Stimulated activated naive B cell treated with anti-CD40 and anti-IgM and Interleukin-4, amounts not matched to agents 10 μg/mL and 1 μg/mL and 100 μg/mL, for 72 hours (primary cell): ENCODE results near the gene EN2.
A peak's percentile ranks its signal among the peaks of the same experiment; 100 is the strongest.

Experiments used
- ATAC-seq, 2 donors: fragments of 150-1000 bp; cut with Tn5 transposase; replicated peaks; 2 replicates each; pipeline ENCODE4 v1.10.0; 2021; ENCODE audit warnings: moderate library complexity in 1 of 2
- DNase-seq: peaks from one replicate; pipeline ENCODE4 v3.0.0; 2021
- H3K27ac Mint-ChIP-seq: one replicate; pipeline ENCODE4 v1.8.0; 2022; ENCODE audit warnings: mild to moderate bottlenecking, mixed read lengths
- H3K27me3 Mint-ChIP-seq, 2 donors: one replicate each; pipeline ENCODE4 v1.8.0; 2022; ENCODE audit warnings: mixed read lengths in 2 of 2
- H3K36me3 Mint-ChIP-seq, 2 donors: one replicate each; pipeline ENCODE4 v1.8.0; 2022; ENCODE audit warnings: mixed read lengths in 2 of 2, mild to moderate bottlenecking in 1 of 2
- H3K4me1 Mint-ChIP-seq, 2 donors: one replicate each; pipeline ENCODE4 v1.8.0; 2022; ENCODE audit warnings: mixed read lengths in 2 of 2, mild to moderate bottlenecking in 1 of 2
- H3K4me3 Mint-ChIP-seq, 2 donors: one replicate each; pipeline ENCODE4 v1.8.0; 2022; ENCODE audit warnings: mild to moderate bottlenecking in 2 of 2, mixed read lengths in 2 of 2, moderate library complexity in 1 of 2
- H3K9me3 Mint-ChIP-seq, 2 donors: one replicate each; pipeline ENCODE4 v1.8.0; 2022; ENCODE audit warnings: mixed read lengths in 2 of 2, mild to moderate bottlenecking in 1 of 2

The EN2 gene

GRCh38 chr7:155487509-155488482 is 29.9 kb downstream of the EN2 start:
- Mint-ChIP-seq H3K4me3 (no peak overlapping the region), H3K27ac (no peak overlapping the region), H3K4me1 (peaks cover 17 to 29% of the 10 kb centered on the region in 2 donors), H3K36me3 (peaks cover 5 to 12% of the 10 kb centered on the region in 2 donors), H3K9me3 (peaks cover 4% of the 10 kb centered on the region in 2 donors), H3K27me3 (peaks cover 19 to 83% of the 10 kb centered on the region in 2 donors)
- DNase-seq (no peak), ATAC-seq (no peak)

- peaks cover 13 to 29% of the 10 kb centered on the region in 2 donors for H3K4me1 Mint-ChIP-seq
- no peak overlapping the region for H3K4me3 Mint-ChIP-seq
- no peak for ATAC-seq
- peaks cover 5 to 12% of the 10 kb centered on the region in 2 donors for H3K36me3 Mint-ChIP-seq
- peak overlapping the region; percentile 3 for H3K27ac Mint-ChIP-seq
- peaks cover 18 to 75% of the 10 kb centered on the region in 2 donors for H3K27me3 Mint-ChIP-seq
- H3K9me3 Mint-ChIP-seq, result peaks cover 4% of the 10 kb centered on the region in 2 donors
- DNase-seq, result no peak
Measured at GRCh38 chr7:155488483-155489127, 30.7 kb downstream of the EN2 start.

- peaks cover 13 to 29% of the 10 kb centered on the region in 2 donors for H3K4me1 Mint-ChIP-seq
- no peak for ATAC-seq
- H3K27me3 Mint-ChIP-seq, result peaks cover 18 to 75% of the 10 kb centered on the region in 2 donors
- H3K9me3 Mint-ChIP-seq, result peaks cover 4% of the 10 kb centered on the region in 2 donors
- H3K27ac Mint-ChIP-seq, result peak overlapping the region; percentile 3
- H3K36me3 Mint-ChIP-seq, result peaks cover 5 to 12% of the 10 kb centered on the region in 2 donors
- no peak for DNase-seq
- peak overlapping the region; percentile 49 to 87 for H3K4me3 Mint-ChIP-seq
Measured at GRCh38 chr7:155489158-155489840, 31.4 kb downstream of the EN2 start.

GRCh38 chr7:155489862-155490696 is 32.1 kb downstream of the EN2 start:
- H3K4me3 Mint-ChIP-seq, result peak overlapping the region; percentile 86 to 87
- H3K27me3 Mint-ChIP-seq, result peaks cover 18 to 76% of the 10 kb centered on the region in 2 donors
- H3K9me3 Mint-ChIP-seq, result peaks cover 4% of the 10 kb centered on the region in 2 donors
- peak; percentile 31 to 37 for ATAC-seq
- DNase-seq, result no peak
- H3K27ac Mint-ChIP-seq, result no peak overlapping the region
- peaks cover 5 to 12% of the 10 kb centered on the region in 2 donors for H3K36me3 Mint-ChIP-seq
- H3K4me1 Mint-ChIP-seq, result peaks cover 13 to 29% of the 10 kb centered on the region in 2 donors

- H3K36me3 Mint-ChIP-seq, result peaks cover 5 to 12% of the 10 kb centered on the region in 2 donors
- H3K27ac Mint-ChIP-seq, result peak overlapping the region; percentile 91
- H3K4me3 Mint-ChIP-seq, result peak overlapping the region; percentile 86 to 87
- ATAC-seq, result peak; percentile 94 to 98
- peaks cover 17 to 72% of the 10 kb centered on the region in 2 donors for H3K27me3 Mint-ChIP-seq
- H3K9me3 Mint-ChIP-seq, result peaks cover 4% of the 10 kb centered on the region in 2 donors
- peak; percentile 64 for DNase-seq
- H3K4me1 Mint-ChIP-seq, result peaks cover 13 to 29% of the 10 kb centered on the region in 2 donors
Measured at GRCh38 chr7:155490697-155491628, 33.0 kb downstream of the EN2 start.

- peak overlapping the region; percentile 91 for H3K27ac Mint-ChIP-seq
- H3K4me1 Mint-ChIP-seq, result peaks cover 13 to 29% of the 10 kb centered on the region in 2 donors
- H3K36me3 Mint-ChIP-seq, result peaks cover 5 to 12% of the 10 kb centered on the region in 2 donors
- H3K9me3 Mint-ChIP-seq, result peaks cover 4% of the 10 kb centered on the region in 2 donors
- H3K4me3 Mint-ChIP-seq, result peak overlapping the region; percentile 86 to 87
- DNase-seq (no peak), ATAC-seq (no peak)
- H3K27me3 Mint-ChIP-seq, result peaks cover 23 to 72% of the 10 kb centered on the region in 2 donors
Measured at GRCh38 chr7:155491812-155492211, 33.9 kb downstream of the EN2 start.

GRCh38 chr7:155493744-155494538 is 36.0 kb downstream of the EN2 start:
- Mint-ChIP-seq H3K27me3 (peaks cover 36 to 62% of the 10 kb centered on the region in 2 donors), H3K4me1 (peaks cover 13 to 29% of the 10 kb centered on the region in 2 donors), H3K9me3 (peaks cover 4% of the 10 kb centered on the region in 2 donors), H3K36me3 (peaks cover 5 to 12% of the 10 kb centered on the region in 2 donors), H3K27ac (no peak overlapping the region), H3K4me3 (no peak overlapping the region)
- ATAC-seq, result no peak
- no peak for DNase-seq

- Mint-ChIP-seq H3K4me1 (peaks cover 13 to 27% of the 10 kb centered on the region in 2 donors), H3K4me3 (no peak overlapping the region), H3K27ac (no peak overlapping the region), H3K36me3 (peaks cover 5 to 12% of the 10 kb centered on the region in 2 donors), H3K27me3 (peaks cover 39 to 62% of the 10 kb centered on the region in 2 donors), H3K9me3 (peaks cover 4% of the 10 kb centered on the region in 2 donors)
- no peak for DNase-seq
- no peak for ATAC-seq
Measured at GRCh38 chr7:155494551-155494950, 36.6 kb downstream of the EN2 start.

- no peak for ATAC-seq
- Mint-ChIP-seq H3K27ac (no peak overlapping the region), H3K4me1 (peaks cover 12 to 16% of the 10 kb centered on the region in 2 donors), H3K9me3 (peaks cover 4% of the 10 kb centered on the region in 2 donors), H3K27me3 (peaks cover 44 to 57% of the 10 kb centered on the region in 2 donors), H3K4me3 (no peak overlapping the region), H3K36me3 (peaks cover 5 to 12% of the 10 kb centered on the region in 2 donors)
- no peak for DNase-seq
Measured at GRCh38 chr7:155495440-155496248, 37.7 kb downstream of the EN2 start.

- no peak for DNase-seq
- H3K27me3 Mint-ChIP-seq, result peaks cover 51 to 56% of the 10 kb centered on the region in 2 donors
- no peak for ATAC-seq
- peaks cover 6 to 8% of the 10 kb centered on the region in 2 donors for H3K4me1 Mint-ChIP-seq
- no peak overlapping the region for H3K27ac Mint-ChIP-seq
- peaks cover 2 to 4% of the 10 kb centered on the region in 2 donors for H3K9me3 Mint-ChIP-seq
- H3K36me3 Mint-ChIP-seq, result peaks cover 2 to 7% of the 10 kb centered on the region in 2 donors
- no peak overlapping the region for H3K4me3 Mint-ChIP-seq
Measured at GRCh38 chr7:155496267-155497005, 38.5 kb downstream of the EN2 start.
